NB4 (cell line): ENCODE results near the gene BLVRB.

Experiments
- DNase-seq: peaks from one replicate; pipeline ENCODE4 v3.0.0; 2010; ENCODE audit warnings: low read depth
- H3K4me3 ChIP-seq: one replicate; pipeline ENCODE4 v1.5.1; 2011; ENCODE audit warnings: mild to moderate bottlenecking, low read depth, low read length, moderate library complexity
- CTCF ChIP-seq: IDR thresholded peaks from one replicate; pipeline ENCODE4 v1.5.1; 2012; ENCODE audit warnings: low read depth, low read length
- MYC ChIP-seq: IDR thresholded peaks from 2 replicates; pipeline ENCODE4 v1.6.1; 2011; ENCODE audit warnings: low read depth, low read length
- POLR2A ChIP-seq: IDR thresholded peaks from 2 replicates; pipeline ENCODE4 v1.6.1; 2011; ENCODE audit warnings: mild to moderate bottlenecking; ENCODE audit not compliant: insufficient read length; ENCODE audit errors: extremely low read depth
- TF ChIP-seq, protein P1 (sequence below): IDR thresholded peaks from 2 replicates; pipeline ENCODE4 v1.6.1; 2011; ENCODE audit warnings: low read depth, low read length

The BLVRB gene

DNA sequence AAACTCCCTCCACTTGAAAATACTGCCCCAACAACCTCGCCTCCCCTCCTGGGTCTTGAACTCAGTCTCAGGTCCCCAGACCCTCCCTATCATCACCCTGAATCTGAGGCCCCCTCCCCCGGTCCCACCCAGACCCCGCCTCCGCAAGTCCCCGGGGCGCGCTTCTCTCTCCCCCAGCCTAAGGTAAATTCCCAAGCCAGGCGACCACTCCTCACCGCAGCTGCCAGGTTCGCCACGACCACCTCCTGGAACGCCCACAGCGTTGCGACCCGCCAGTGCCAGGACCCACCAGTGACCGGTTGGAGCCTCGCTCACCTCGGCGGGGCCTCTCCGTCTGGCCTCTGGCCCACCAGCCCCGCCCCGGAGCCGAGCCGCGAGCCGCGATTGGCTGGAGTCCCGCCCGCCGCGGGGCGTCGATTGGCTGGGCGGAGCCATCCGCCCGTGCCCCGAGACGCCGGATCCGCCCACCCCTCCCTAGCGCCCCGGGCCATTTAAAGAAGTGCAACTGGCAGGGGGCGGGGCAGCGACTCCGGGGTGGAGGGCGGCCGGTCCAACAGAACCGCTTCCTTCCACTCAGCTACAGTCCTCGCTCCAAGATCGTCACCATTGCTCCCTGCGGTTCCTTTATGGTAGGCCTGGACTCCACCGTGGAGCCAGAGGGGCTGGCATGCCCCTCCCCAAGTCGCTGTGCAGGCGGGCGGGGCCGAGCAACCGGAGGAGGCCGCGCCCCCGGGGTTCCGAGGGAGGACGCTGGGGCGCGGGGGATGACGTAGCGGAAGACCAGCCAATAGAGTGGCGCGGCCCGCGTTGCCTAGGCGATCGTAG lies 21.3 kb downstream of the BLVRB start, which contains the start of gene SERTAD3:
Gene SERTAD3, minus strand, starts transcription at position 336 of the 825 bp plus-strand sequence. CDS start 2,255 bp downstream, outside the sequence.
- DNase-seq = peak; percentile 92
- H3K4me3 ChIP-seq = peak within 1 kb of the TSS; percentile 93
- TF ChIP-seq MYC (no peak), POLR2A (peak; percentile 67)
- TF ChIP-seq, protein P1, sequence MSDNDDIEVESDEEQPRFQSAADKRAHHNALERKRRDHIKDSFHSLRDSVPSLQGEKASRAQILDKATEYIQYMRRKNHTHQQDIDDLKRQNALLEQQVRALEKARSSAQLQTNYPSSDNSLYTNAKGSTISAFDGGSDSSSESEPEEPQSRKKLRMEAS = no peak

GRCh38 chr19:40443131-40443999 lies 22.2 kb downstream of the BLVRB start:
- TF ChIP-seq, protein P1 = peak; percentile 58
- TF ChIP-seq POLR2A = no peak
- peak; percentile 98 for DNase-seq
- peak overlapping the region; percentile 93 for H3K4me3 ChIP-seq

DNA sequence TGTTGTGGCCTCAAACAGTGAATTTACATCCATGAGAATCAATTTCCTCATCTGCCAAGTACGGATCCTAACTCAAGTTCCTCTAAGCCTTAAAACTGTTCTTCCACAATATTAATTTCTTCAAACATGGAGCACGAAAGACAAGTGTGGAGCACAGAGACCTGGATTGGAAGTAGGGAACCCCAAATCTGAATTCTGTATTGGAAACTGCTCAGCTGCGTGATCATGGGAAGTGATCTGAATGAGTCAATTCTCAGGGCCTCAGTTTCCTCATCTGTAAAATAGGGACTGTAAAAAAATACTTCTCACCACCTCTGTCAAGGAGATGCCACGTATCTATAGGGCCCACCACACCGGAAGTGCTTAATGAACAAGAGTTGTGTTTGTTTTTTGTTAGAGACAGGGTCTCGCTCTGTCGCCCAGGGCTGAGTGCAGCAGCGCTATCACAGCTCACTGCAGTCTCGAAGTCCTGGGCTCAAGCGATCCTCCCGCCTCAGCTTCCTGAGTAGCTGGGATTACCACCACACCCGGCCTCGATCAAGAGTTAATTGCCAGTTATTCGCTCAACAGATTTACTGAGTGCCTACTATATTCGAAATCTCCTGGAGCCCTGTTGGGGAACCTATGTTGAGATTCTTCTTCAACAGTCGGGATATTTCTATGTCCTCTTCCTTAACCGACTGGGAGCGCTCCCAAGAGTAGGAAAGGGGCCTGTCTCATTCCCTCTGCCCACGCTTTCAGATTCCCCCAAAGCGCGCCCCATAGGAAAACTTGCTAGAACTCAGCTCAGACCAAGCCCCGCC lies 23.0 kb downstream of the BLVRB start:
- H3K4me3 ChIP-seq = peak overlapping the region; percentile 64
- TF ChIP-seq MYC = no peak
- TF ChIP-seq, protein P1 = no peak
- no peak for TF ChIP-seq CTCF
- no peak for TF ChIP-seq POLR2A
- no peak for DNase-seq

DNA sequence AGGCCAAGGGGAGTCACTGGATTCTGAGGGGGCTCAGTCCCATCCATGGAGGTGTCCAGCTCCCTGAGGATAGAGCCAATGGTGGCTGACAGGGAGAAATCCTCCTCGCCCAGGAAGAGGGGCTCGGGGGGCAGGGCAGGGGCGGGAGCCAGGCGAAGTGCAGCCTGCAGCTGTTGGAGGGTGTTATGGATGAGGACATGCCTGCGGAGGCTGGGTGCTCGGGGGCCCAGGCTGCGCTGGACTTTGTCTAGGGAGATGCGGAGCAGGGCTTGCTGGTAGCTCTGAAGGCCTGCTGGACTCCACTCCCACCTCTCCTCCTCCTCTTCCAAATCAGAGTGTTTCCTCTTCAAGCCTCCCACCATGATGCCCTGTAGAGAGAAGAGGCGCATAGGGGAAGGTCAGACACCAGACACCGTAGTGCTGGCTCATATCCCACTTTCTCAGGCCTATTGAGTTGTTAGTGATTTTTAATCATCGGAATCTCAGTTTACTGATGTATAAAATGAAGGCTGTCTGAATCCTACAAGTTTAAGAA lies 23.8 kb downstream of the BLVRB start:
- H3K4me3 ChIP-seq = peak overlapping the region; percentile 64
- no peak for TF ChIP-seq POLR2A
- TF ChIP-seq, protein P1 = no peak
- no peak for TF ChIP-seq CTCF
- no peak for TF ChIP-seq MYC
- no peak for DNase-seq

- no peak for DNase-seq
- TF ChIP-seq MYC = no peak
- TF ChIP-seq CTCF = no peak
- TF ChIP-seq, protein P1 = no peak
- TF ChIP-seq POLR2A = no peak
- no peak overlapping the region for H3K4me3 ChIP-seq
These were observed 27.3 kb downstream of the BLVRB start for GRCh38 chr19:40438284-40438683.
